SK-N-SH treated with all-trans-retinoic acid at 6 μM for 48 hours (cell line): ENCODE results near the gene RET.

ENCODE experiments used
- ARNTL ChIP-seq: fragments of 450-650 bp; formaldehyde crosslinking; IDR thresholded peaks from 2 replicates; pipeline ENCODE4 v1.5.0; 2020; ENCODE audit warnings: low read depth, mild to moderate bottlenecking, moderate library complexity, borderline replicate concordance
- PPARA ChIP-seq: fragments of 250-450 bp; sonication (Bioruptor Pico); IDR thresholded peaks from 2 replicates; pipeline ENCODE4 v1.5.0; 2020; ENCODE audit warnings: mild to moderate bottlenecking, borderline replicate concordance
- RARB ChIP-seq: fragments of 250-450 bp; sonication (Bioruptor Pico); IDR thresholded peaks from 2 replicates; pipeline ENCODE4 v1.8.0; 2021; ENCODE audit warnings: mild to moderate bottlenecking, moderate library complexity
- TOX ChIP-seq: fragments of 250-450 bp; sonication (Bioruptor Pico); IDR thresholded peaks from 2 replicates; pipeline ENCODE4 v1.8.0; 2021; ENCODE audit warnings: mild to moderate bottlenecking, moderate library complexity, borderline replicate concordance

- TF ChIP-seq ARNTL (CRISPR knock-in tag), result no peak
- TF ChIP-seq PPARA (CRISPR knock-in tag), result no peak
- TF ChIP-seq RARB, result no peak
- no peak for TF ChIP-seq TOX (CRISPR knock-in tag)
These were observed 84.0 kb downstream of the RET start for GRCh38 chr10:43160921-43161255.
